Lower leg skin (tissue), 4 donors: ENCODE results near the gene PPP1R15B. TPM values are rescaled to one million over a fixed set of nuclear protein-coding genes. Genes with fewer than 3 reads are reported as not detected.

ENCODE experiments used
- DNase-seq, 2 donors: peaks; one replicate each; pipeline ENCODE4 v3.0.0-alpha.2; 2019; ENCODE audit warnings: low spot score in 2 of 2
- H3K4me3 ChIP-seq: fragments of 200-600 bp; sonication (generic); 2 replicates; pipeline ENCODE4 v1.5.1; 2017; ENCODE audit warnings: mild to moderate bottlenecking, low read depth; ENCODE audit not compliant: poor library complexity, severe bottlenecking
- CTCF ChIP-seq, 3 donors: fragments of 450-650 bp; IDR thresholded peaks; one replicate each; pipeline ENCODE4 v1.5.1; 2016; ENCODE audit warnings: antibody characterized with exemption in 3 of 3, mild to moderate bottlenecking in 3 of 3, moderate library complexity in 2 of 3
- POLR2A ChIP-seq, 2 donors: fragments of 450-650 bp; IDR thresholded peaks; one replicate each; pipeline ENCODE4 v1.6.1; 2016 to 2017; ENCODE audit warnings: antibody characterized with exemption in 2 of 2, mild to moderate bottlenecking in 1 of 2, moderate library complexity in 1 of 2
- WGBS, 2 donors: methylation state at CpG; one replicate each; pipeline ENCODE4 v1.1.5; 2018; 5-methylcytosine and 5-hydroxymethylcytosine counted together
- intact Hi-C: fragments of 100-400 bp; cut with DNase I; formaldehyde crosslinking; loops from one replicate; pipeline ENCODE4 v1.15.0; 2023; ENCODE audit warnings: low total_unique reads
- total RNA-seq, 4 donors: library from RNA; depleted of rRNA; stranded (reverse); fragments of >200 nt; gene quantifications; one replicate each; pipeline ENCODE4 v1.1.0, GENCODE V29; 2016

The PPP1R15B gene
- total RNA-seq, 4 donors from 2014 or later: 37.9 to 56.4 (median 49.5) TPM

GRCh38 chr1:204367956-204368355 lies 43.7 kb downstream of the PPP1R15B start:
- TF ChIP-seq POLR2A (IDR thresholded peaks at IDR 0.05): no peak
- no peak for DNase-seq
- intact Hi-C loops: loop anchor here (10.0 kb wide), 1 partner anchor 153 kb away; the partner anchor contains the start of gene GOLT1A
- 66 to 79% methylated on average over 10 of the region's 10 CpGs for WGBS, 2 donors
- no peak overlapping the region for H3K4me3 ChIP-seq

GRCh38 chr1:204367193-204367858 lies 44.3 kb downstream of the PPP1R15B start:
- no peak for DNase-seq
- TF ChIP-seq CTCF (IDR thresholded peaks at IDR 0.05) (no peak), POLR2A (IDR thresholded peaks at IDR 0.05) (no peak)
- H3K4me3 ChIP-seq: no peak overlapping the region
- intact Hi-C loops: loop anchor here (10.0 kb wide), 1 partner anchor 153 kb away; the partner anchor contains the start of gene GOLT1A
- WGBS, 2 donors: 74 to 76% methylated on average over 16 of the region's 16 CpGs

GRCh38 chr1:204366759-204367158 lies 44.9 kb downstream of the PPP1R15B start:
- WGBS, 2 donors: 76 to 78% methylated on average over 7 of the region's 7 CpGs
- DNase-seq: no peak
- intact Hi-C loops: loop anchor here (10.0 kb wide), 1 partner anchor 152 kb away; the partner anchor contains the start of gene GOLT1A
- H3K4me3 ChIP-seq: no peak overlapping the region
- TF ChIP-seq CTCF (IDR thresholded peaks at IDR 0.05): no peak

GRCh38 chr1:204363335-204364114 lies 48.1 kb downstream of the PPP1R15B start:
- intact Hi-C loops: loop anchor here (5.0 to 10.0 kb wide), 2 partner anchors 149 to 201 kb away; partner anchors contain the start of gene GOLT1A
- 0 to 2% methylated on average over 20 to 27 of the region's 27 CpGs for WGBS, 2 donors
- H3K4me3 ChIP-seq: no peak overlapping the region
- DNase-seq: peak; percentile 66 to 94
- TF ChIP-seq CTCF (IDR thresholded peaks at IDR 0.05) (peak in 1 of 3 donors; percentile 97), POLR2A (IDR thresholded peaks at IDR 0.05) (no peak)

GRCh38 chr1:204362984-204363334 lies 48.7 kb downstream of the PPP1R15B start:
- 41 to 42% methylated on average over 6 to 11 of the region's 11 CpGs for WGBS, 2 donors
- H3K4me3 ChIP-seq: no peak overlapping the region
- intact Hi-C loops: loop anchor here (5.0 to 10.0 kb wide), 2 partner anchors 148 to 201 kb away; partner anchors contain the start of gene GOLT1A
- TF ChIP-seq POLR2A (IDR thresholded peaks at IDR 0.05): no peak
- no peak for TF ChIP-seq CTCF (IDR thresholded peaks at IDR 0.05)
- peak in 1 of 2 donors; percentile 80 for DNase-seq

- intact Hi-C loops: loop anchor here (5.0 to 10.0 kb wide), 2 partner anchors 147 to 199 kb away; partner anchors contain the start of gene GOLT1A
- WGBS, 2 donors: 86 to 90% methylated on average over 10 of the region's 10 CpGs
These were observed 49.8 kb downstream of the PPP1R15B start for GRCh38 chr1:204361781-204362180.

More at GRCh38 chr1:204361781-204362180, 49.8 kb downstream of the PPP1R15B start:
- peak in 1 of 2 donors; percentile 65 for DNase-seq
- no peak overlapping the region for H3K4me3 ChIP-seq
- TF ChIP-seq POLR2A (IDR thresholded peaks at IDR 0.05) (no peak), CTCF (IDR thresholded peaks at IDR 0.05) (no peak)
